ENCODE measurements around the gene PDE1A. TPM values are rescaled to one million over a fixed set of nuclear protein-coding genes. Genes with fewer than 3 reads are reported as not detected.

Gene PDE1A
- total RNA-seq, 1 donor from 2014 or later: 14.5 TPM

DNA sequence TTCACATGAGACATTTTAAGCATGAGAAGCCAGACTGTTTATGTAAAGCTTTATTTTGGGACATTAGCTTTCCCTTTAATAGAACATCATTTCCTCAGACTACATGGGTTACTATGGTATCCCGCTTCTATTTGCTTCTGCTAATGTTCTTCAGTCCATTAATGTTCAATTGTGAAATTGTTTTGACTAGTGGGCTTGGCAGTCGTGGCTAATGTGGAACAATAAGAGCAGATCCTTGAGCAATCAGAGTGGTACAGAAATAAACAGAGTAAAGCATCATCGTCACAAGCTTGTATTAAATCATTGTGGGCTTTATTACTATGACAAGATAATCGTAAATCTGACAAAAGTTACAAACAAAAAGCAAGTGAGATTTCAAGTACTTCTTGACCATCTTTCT, 60.2 kb downstream of the PDE1A start:
- Histone ChIP-seq H3K27ac (peak overlapping the region; percentile 57), H3K36me3 (no peaks in the 10 kb centered on the region), H3K4me3 (no peak overlapping the region), H3K9me3 (no peaks in the 10 kb centered on the region), H3K4me1 (peaks cover 29% of the 10 kb centered on the region), H3K27me3 (no peaks in the 10 kb centered on the region)
- DNase-seq (ENCODE audit: extremely low spot score in 2 of 2): no peak
- TF ChIP-seq POLR2AphosphoS5 (IDR thresholded peaks at IDR 0.05; ENCODE audit: insufficient read depth in 1 of 2, low read depth in 1 of 2): peak; percentile 59 to 93
- TF ChIP-seq, protein P1, sequence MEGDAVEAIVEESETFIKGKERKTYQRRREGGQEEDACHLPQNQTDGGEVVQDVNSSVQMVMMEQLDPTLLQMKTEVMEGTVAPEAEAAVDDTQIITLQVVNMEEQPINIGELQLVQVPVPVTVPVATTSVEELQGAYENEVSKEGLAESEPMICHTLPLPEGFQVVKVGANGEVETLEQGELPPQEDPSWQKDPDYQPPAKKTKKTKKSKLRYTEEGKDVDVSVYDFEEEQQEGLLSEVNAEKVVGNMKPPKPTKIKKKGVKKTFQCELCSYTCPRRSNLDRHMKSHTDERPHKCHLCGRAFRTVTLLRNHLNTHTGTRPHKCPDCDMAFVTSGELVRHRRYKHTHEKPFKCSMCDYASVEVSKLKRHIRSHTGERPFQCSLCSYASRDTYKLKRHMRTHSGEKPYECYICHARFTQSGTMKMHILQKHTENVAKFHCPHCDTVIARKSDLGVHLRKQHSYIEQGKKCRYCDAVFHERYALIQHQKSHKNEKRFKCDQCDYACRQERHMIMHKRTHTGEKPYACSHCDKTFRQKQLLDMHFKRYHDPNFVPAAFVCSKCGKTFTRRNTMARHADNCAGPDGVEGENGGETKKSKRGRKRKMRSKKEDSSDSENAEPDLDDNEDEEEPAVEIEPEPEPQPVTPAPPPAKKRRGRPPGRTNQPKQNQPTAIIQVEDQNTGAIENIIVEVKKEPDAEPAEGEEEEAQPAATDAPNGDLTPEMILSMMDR (IDR thresholded peaks at IDR 0.05): no peak
- intact Hi-C loops (cut with DNase I): no loop called here

DNA sequence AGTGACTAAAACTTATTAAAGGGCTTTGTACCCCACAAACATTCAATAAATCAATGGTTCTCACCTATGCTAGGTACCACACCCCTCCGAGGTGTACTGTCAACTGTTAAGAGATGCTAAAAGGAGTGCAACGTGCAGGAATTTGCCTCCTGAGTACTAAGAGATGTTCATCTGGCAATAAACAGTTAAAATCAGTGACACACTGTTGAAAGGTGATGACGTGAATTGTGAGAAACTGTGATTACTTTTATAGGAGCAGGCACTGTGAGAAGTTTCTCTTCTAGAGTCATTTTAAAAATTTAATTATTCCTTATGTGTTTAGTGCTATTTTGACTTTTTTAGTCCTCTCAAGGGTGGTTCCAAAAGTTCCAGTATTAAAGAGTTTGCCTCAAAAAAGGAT, 61.0 kb downstream of the PDE1A start:
- H3K9me3 ChIP-seq: no peaks in the 10 kb centered on the region
- H3K27me3 ChIP-seq: no peaks in the 10 kb centered on the region
- no peak overlapping the region for H3K4me3 ChIP-seq
- peak overlapping the region; percentile 57 for H3K27ac ChIP-seq
- intact Hi-C loops (cut with DNase I): no loop called here
- H3K4me1 ChIP-seq: peaks cover 21% of the 10 kb centered on the region
- H3K36me3 ChIP-seq: no peaks in the 10 kb centered on the region
- TF ChIP-seq, protein P1 (IDR thresholded peaks at IDR 0.05): no peak
- TF ChIP-seq POLR2A (IDR thresholded peaks at IDR 0.05) (no peak), POLR2AphosphoS5 (IDR thresholded peaks at IDR 0.05; ENCODE audit: insufficient read depth in 1 of 2, low read depth in 1 of 2) (no peak)
- DNase-seq (ENCODE audit: extremely low spot score in 2 of 2): no peak

- intact Hi-C loops (cut with DNase I): no loop called here
- DNase-seq (ENCODE audit: extremely low spot score in 2 of 2): no peak
- Histone ChIP-seq H3K4me1 (peaks cover 11% of the 10 kb centered on the region), H3K27me3 (no peaks in the 10 kb centered on the region), H3K9me3 (no peaks in the 10 kb centered on the region), H3K4me3 (no peak overlapping the region), H3K27ac (peak overlapping the region; percentile 76), H3K36me3 (no peaks in the 10 kb centered on the region)
- TF ChIP-seq, protein P1 (IDR thresholded peaks at IDR 0.05): no peak
- no peak for TF ChIP-seq POLR2A (IDR thresholded peaks at IDR 0.05)
- TF ChIP-seq POLR2AphosphoS5 (IDR thresholded peaks at IDR 0.05; ENCODE audit: insufficient read depth in 1 of 2, low read depth in 1 of 2): no peak
Measured at GRCh38 chr2:182361477-182361876, 65.4 kb downstream of the PDE1A start.

DNA sequence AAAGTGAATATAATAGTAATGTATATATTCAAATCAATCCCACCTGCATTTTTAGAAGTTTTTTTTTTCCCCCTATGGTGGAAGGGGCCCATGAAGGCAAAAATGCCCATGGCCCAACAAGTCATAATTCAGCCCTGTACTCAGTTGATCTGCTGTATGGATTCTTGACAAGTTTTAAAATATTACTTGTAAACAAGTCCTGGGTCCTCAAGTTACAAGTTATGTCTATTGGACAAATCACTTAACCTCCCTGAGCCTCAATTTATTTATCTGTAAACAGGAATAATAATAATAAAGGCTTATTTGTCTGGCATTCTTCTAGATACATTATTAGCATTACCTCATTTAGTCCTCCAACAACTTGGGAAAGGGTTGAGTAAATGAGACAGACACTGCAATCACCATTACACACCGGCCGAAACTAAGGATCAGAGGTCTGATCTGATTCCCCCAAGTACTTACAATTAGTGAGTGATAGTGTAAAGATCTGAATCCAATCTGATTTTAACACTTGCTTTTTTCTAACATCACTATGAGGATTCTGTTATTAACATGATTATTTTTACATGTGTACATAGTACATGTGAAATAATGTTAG, 66.1 kb downstream of the PDE1A start:
- H3K27ac ChIP-seq: peak overlapping the region; percentile 76
- no peak for DNase-seq (ENCODE audit: extremely low spot score in 2 of 2)
- peaks cover 11% of the 10 kb centered on the region for H3K4me1 ChIP-seq
- H3K9me3 ChIP-seq: no peaks in the 10 kb centered on the region
- H3K4me3 ChIP-seq: no peak overlapping the region
- intact Hi-C loops (cut with DNase I): no loop called here
- no peaks in the 10 kb centered on the region for H3K36me3 ChIP-seq
- H3K27me3 ChIP-seq: no peaks in the 10 kb centered on the region
- TF ChIP-seq, protein P1 (IDR thresholded peaks at IDR 0.05): no peak
- no peak for TF ChIP-seq POLR2AphosphoS5 (IDR thresholded peaks at IDR 0.05; ENCODE audit: insufficient read depth in 1 of 2, low read depth in 1 of 2)
- no peak for TF ChIP-seq POLR2A (IDR thresholded peaks at IDR 0.05)

DNA sequence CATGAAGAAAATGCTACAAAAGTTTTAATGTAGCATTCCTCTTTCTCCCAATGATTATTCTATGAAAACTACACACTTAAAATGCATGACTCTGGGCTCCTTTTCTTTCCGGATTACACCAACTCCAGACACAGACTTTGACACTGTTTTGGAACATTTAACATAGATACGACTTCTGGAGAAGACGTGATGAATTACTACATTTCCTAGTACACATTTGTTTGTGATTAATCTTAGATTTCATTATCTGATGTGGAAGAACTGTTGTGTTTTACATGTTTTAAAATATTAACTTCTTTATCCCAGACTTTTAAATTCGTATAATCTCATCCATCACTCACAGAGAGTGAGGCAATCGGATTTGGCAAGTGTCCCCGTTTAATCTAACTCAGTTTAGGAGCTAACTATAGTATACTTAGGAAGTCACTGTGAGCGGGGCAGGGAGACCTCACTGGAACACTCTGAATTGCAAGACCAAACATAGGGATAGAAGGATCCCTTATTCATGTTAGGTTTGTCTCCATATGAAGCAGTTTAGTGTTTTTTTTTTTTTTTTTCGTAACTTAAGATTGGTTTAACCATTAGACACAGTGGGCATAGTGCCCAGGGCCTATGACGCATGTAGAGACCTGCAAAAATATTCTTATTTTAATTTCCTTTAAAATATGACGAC, 66.7 kb downstream of the PDE1A start:
- H3K36me3 ChIP-seq: no peaks in the 10 kb centered on the region
- intact Hi-C loops (cut with DNase I): no loop called here
- H3K9me3 ChIP-seq: no peaks in the 10 kb centered on the region
- peaks cover 11% of the 10 kb centered on the region for H3K4me1 ChIP-seq
- no peak overlapping the region for H3K4me3 ChIP-seq
- TF ChIP-seq, protein P1 (IDR thresholded peaks at IDR 0.05): no peak
- TF ChIP-seq POLR2AphosphoS5 (IDR thresholded peaks at IDR 0.05; ENCODE audit: insufficient read depth in 1 of 2, low read depth in 1 of 2): peak in 1 of 2 donors; percentile 34
- no peak for TF ChIP-seq POLR2A (IDR thresholded peaks at IDR 0.05)
- peak overlapping the region; percentile 76 for H3K27ac ChIP-seq
- H3K27me3 ChIP-seq: no peaks in the 10 kb centered on the region
- DNase-seq (ENCODE audit: extremely low spot score in 2 of 2): no peak
